GM21529 (cell line): ENCODE data around the gene PDGFA.

Source experiments
- ATAC-seq: cut with Tn5 transposase; IDR thresholded peaks from one replicate; pipeline ENCODE4 v1.9.1; 2021; ENCODE audit not compliant: unreplicated experiment

Gene PDGFA

DNA sequence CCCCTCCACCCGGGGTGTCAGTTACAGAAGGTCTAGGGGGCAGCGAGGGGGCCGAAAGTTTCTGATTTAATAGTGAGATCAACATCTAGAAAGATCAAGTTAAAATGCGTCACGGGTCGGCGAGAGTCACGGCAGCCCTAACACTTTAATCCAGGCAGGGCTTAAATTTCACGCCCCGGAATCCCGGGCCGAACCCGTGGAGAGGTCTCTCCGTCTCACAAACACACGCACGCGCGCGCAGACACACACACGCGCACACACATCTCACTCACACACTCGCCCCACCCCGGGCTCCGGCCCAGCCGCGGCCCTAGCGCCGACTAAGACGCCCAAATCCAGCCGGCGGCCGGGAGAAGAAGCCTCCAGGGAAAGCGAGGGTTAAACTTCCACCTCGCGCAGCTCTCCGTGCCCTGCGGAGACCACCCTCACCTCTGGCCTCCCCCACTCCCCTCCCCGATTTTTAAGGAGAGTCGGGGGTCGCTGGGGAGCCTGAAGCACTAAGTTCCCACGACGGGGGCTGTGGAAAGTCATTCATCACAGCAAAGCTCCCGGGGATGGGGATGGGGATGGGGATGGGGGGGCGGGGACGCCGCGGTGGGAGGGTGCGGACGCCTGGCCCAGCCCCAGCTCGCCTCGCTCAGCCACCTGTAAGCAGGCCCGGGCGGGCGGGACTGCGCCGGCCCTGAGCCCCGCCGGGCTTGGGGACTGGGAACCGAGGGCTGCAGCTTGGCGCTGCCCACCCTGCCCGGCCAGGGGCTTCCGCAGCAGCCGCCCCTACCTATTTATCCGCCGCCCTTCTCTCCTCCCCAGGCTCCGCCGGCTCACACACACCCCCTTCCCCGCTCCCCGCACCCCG lies 1.6 kb downstream of the PDGFA start:
- ATAC-seq, result no peak

DNA sequence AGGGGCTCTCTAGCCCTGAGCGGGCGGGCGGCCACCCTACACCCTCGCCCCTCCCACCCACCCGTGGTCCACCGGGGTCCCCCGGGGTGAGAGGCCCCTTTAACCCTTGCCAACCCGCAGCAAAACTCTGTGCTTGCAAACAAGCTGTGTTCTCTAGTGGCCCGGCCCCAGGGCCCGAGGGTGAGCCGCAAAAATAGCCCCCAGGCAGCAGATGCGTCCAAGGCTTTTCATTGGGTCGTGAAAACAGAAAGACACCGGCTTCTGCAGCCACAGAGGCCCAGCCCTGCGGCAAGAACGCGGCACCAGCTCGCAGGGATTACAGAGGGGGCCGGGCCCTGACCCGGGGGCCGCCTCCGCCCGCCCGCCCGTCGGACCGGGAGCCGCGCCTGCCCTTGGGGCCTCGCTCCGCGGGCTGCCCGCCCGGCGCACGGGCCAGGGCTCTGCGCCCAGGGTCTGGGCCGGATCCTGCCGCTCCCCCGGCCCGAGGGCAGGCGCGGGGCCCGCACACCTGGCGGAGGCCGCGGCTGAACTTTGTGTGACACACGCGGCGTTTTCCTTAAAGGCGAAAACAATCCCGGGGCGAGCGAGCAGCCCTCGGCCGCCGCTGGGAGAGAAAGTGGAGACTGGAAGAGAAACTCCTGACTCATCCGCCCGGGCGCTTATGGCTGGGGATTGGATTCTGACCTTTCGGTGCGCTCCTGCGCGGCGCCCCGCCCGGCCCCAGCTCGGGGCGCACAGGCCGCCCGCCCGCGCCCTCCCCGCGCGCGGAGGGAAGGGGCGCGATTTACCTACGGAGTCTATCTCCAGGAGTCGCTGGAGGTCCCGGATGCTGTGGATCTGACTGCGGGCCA lies 2.8 kb downstream of the PDGFA start:
- no peak for ATAC-seq

DNA sequence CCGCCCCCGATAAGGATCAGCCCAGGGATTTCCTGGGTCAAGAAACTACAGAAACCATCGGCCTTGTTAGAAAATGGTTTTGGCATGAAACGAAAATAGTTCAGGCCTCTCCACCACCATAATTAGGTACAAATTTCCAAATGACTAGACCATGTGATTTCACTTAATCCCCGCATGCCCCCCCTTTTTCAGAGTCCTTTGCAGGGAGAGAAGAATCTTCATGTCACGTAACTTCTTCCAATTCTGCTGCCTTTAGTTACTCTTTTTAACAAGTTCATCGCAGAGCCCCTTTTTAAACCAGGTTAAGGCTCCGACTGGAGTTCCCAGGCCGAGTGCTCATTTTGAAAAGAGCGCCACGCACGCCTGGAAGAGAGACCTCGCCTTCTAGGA lies 3.4 kb downstream of the PDGFA start:
- ATAC-seq, result no peak

DNA sequence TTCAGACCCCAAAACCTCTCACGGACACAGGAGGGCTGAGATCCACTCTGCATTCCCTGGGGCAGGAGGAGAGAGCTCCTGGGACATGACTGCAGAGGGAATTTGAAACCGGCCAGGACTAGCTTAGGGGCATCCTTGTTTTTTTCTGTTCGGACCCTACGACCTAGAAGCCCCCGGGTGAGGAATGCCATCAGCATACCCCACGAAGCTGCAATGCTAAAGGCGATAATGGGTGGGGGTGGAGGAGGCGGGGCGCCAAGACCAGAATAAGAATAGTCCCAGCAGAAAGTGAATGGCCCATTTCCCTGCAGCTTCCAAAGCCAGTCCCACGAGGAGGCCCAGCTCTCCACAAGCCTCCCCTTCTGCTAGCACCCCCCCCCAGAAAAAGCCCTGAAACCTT lies 4.0 kb downstream of the PDGFA start:
- ATAC-seq, result no peak

DNA sequence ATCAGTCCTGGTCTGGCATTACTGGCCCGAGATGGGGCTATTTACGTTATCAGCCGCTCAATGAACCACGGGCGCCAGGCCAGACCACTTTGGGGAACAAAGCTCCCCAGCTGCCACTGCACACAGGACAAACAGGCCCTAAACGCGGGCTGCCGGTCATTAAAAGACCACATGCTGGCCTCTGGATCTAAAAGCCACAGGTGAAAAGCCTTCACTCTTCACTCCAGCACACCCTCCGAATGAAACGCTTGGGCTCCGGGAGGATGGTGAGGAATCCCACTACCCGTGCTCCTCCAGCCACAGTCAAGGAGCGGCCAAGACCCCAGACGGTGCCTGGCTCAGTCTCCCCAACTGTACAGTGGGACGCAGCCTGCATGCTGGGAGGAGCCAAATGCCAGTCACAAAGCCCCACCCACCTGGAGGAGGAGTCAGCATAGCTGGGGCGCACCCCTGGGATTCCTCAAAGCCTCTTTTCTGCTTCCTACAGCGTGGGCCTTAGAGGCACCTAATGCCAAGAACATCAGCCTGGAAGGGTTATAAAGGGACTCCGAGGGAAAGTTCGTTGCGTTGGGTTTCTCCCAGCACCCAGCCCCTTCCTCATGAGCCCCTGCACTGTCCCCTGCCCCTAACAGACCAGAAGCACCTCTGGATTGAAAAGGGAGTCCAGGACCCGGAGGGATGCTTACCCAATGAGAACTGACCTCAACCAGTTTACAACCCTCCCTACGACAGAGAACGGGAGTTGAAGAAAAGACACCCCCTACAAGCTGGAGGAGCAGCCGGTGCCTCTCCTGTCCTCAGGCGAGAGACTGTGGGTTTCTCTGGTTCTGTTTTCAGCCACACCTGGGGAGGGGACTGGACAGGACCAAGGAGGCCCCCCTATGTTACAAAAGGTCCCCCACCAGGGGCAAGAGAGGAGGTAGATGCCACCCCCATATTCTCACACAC lies 4.7 kb downstream of the PDGFA start:
- no peak for ATAC-seq

DNA sequence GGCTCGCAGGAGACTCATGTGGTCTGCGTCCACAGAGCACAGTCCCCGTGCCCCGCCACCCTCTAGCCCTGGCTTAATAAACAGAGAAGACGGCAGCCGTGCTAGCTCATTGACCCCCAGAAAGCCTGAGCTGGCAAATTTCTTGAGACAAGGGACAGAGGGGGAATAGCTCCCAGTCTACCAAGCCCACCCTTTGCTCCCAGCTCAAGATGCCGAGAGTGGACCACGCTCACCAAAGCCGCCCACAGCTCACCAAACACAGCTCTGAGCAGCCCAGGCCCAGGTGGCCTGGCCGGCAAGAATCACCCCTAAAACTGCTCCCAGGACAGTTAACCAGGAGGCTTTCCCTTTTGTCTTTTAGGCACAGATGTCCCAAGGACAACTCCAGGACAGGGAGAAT lies 5.4 kb downstream of the PDGFA start:
- ATAC-seq, result no peak

DNA sequence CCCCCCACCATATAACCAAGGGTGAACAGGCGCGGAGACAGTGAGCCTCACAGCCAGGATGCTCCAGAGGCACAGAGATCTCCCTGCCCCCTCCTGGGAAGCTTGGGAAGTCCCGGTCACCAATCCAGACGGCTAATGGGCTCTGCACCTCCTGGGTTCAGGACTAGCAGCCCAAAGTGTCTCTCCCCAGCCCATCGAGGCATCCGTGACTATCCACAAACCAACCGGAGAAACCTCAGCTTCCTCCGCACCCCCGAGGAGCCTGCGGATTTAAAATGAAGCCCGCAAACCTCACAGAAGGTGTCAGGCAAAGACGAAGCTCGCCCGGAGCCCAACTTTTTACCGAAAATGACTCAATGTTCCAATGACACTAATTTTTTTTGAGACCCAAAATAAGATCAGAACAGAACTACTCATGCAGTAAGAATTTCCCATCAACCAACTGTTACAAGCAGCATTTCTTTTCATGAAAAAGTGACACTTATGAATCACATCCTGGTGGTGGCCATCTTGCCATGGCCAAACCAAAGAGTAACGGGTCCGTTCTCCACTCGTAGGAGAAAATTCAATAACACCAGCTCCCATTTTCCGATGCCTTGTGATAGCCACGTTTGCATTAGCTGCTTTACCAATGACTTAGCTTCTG lies 6.0 kb downstream of the PDGFA start:
- ATAC-seq, result no peak

DNA sequence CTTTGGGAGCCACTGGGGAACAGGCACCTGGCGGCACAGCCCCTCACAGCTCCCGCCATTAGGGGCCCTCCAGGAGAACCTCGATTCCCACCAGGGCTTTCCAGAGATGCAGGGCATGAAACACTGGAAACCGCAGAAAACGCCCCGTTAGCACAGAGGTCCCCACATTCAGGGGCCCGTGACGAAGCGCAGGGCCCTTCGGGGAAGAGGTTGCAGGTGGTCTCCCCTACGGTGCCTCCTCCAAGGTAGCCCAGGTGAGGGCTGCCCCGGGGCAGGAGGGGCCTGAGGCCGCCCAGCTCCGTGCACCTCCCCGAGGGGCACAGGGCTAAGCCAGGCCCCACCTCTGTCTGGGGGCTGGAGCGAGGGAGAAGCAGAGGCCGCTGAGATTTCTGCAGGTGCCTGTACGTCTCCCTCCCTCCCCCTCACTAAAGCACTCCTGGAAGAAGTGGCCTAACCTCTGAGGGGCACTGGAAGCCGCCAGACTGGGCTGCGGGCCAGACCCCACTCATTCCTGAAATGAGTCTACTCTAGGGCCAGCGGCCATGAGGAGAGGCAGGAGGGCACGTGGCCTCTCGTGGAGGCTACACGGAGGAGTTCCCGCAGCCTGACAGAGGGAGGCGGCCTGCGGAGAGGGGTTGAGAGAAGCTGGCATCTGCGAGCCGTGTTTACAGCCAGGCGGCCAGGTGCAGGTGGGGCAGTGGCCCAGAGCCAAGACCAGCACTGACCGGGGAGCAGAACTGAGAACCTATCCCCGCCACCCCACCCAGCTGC lies 6.9 kb downstream of the PDGFA start:
- ATAC-seq, result no peak

DNA sequence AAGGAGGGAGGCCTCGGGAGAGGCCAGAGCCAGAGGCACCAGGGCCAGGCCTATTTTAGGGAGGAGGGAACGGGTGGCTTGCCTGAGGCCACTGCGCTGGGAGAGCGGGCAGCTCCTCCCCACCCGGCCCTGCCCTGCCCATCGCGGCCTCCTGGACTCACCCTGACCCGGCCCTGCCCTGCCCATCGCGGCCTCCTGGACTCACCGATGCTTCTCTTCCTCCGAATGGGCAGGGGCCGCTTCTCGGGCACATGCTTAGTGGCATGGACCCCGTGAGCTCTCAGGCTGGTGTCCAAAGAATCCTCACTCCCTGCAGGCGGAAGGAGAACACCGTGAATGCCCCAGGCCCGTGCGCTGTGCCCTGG lies 7.5 kb downstream of the PDGFA start:
- no peak for ATAC-seq

DNA sequence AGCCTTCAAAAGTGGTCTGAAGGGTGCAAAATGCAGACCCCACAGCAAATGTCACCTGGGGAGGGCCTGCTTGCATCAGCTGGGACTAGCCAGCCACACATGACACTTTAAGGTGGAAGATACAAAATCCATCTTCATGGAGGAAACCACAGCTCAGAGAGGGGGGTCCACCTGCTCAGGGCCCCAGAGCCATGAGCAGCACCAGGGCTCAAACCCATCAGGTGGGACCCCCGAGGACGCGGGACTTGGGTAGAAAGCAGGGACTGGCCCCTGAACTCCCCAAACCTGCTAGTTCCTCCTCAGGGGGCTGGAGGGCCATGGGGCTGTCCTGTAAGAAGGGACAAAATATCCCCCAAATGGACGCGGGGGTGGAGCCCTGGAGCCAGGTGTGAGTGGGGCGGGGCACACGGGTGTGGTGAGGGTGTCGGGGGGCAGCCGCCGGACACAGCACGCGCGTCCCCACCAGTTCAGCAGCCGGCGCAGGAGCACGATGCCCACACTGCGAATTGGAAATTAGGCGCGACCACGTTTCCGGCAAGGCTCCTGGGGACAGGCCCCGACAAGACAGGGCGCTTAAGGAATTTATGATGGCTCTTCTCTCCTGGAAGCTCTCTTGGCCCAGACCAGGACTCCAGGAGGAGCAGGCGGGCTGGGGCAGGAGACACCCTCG lies 8.0 kb downstream of the PDGFA start:
- no peak for ATAC-seq

DNA sequence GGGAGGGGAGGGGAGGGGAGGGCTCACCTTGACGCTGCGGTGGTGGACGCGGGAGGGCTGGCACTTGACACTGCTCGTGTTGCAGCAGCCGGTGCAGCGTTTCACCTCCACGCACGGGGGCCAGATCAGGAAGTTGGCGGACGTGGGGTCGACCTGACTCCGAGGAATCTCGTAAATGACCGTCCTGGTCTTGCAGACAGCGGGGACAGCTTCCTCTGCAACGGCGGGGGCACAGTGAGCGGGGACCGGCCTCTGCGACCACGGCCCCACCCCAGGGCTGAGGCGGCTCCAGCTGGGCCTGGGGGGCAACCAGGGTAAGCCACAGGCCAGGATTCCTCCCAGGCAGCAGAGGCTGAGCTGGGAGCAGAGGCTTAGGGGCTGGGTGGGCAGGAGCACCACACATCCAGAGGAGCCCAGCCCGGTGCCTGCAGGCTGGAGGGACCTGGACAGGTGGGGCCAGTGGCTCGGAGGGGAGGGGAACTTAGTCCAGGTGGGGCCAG lies 8.8 kb downstream of the PDGFA start:
- no peak for ATAC-seq

DNA sequence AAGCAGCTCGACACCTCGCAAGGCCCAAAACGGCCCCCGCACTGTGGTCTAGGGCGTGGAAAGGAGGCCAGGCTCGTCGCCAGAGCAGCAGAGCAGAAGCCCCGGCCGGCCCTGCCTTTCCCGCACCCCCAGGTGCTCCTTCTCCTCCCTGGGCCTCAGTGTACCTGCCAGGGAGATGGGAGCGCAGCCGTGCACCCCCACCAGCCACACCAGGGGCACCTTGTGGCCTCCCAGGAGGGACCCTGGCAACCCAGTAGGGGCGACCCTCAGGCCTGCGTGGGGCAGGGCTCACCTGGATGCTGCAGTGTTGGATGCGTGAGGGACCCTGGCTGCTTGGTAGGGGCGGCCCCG lies 9.5 kb downstream of the PDGFA start:
- ATAC-seq, result no peak

DNA sequence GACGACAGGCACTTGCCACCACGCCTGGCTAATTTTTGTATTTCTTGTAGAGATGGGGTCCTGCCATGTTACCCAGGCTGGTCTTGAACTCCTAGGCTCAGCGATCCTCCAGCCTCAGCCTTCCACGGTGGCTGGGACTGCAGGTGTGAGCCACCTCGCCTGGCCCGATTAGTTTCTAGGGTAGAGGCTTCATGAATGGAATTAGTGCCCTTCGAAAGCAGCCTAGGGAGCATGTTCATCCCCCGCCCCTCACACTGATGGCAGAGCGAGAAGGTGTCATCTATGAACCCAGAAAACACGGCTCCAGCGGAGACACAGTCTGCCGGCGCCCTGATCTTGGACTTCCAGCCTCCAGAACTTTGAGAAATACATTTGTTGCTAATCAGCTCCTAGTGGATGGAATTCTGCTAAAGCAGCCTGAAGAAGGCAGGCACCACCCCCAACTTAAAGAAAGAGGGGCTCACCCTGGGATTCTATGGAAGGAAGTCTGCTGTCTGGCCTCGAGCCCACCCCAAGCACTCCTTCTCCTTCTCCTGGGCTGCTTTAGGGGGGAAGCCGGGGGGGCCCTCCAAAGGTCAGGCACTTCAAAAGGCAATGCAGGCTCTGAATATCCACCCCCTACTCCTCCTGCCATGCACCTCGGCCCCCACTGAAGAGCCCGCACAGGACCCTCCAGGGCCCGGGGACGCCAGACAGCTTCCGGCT lies 10.1 kb downstream of the PDGFA start:
- no peak for ATAC-seq

DNA sequence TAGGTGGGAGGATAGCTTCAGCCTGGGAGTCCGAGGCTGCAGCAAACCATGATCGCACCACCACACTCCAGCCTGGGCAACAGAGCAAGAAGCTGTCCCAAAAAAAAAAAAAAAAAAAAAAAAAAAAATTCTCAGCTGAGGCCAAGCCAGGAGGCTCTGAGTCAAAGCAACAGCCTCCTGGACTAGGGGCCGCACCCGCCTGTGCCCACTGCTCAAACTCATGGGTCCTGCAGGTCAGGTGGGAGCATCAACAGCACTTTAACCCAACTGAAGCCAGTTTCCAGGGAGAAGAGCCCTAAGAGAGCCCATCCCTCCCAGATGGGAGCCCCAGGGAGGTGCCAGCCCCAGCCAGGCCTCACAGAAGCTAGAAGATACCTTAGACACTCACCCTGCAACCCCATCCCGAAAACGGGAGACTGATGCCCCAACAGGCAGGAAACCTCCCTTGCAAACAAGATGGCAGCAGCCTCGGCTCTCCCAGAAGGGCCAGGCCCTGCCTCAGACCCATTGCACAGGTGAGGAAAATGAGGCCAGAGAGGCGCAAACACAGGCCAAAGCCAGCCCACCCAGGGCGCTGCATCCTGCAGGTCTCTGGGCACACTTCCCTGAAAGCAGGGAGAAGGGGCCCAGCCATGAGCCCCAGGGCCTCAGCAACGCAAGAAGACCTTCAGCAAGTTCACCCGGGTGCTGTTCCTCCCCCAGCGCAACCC lies 11.0 kb downstream of the PDGFA start:
- no peak for ATAC-seq

DNA sequence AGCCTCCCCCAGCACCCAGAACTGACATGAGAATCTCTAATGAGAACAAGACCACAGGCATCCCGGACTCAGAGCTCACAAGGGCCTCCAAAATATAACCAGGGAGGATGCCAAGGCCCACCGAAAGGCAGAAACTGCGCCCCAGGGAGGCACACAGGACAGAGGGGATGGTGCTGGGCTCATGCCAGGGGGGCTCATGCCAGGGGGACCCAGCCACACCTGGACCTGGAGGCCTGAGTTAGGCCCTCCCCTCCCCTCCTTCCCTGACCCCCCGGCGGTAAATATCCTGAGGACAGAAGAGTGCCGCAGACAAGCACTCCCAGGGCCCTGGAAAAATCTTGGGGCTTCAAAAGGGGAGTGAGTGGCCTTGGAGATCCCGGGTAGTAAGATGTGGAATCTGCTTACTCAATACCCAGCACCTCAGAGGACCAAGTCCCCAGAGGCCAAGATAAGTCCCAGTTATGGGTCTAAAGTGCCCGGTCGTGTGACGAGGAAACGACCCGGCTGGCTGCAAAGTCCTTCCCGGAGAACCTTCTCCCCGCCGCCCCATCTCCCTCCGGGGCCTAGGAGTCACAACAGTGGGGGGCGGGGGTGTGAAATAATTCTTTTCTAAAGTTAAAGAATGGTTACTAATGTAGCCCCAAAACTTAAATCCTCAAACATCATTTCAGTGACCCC lies 11.9 kb downstream of the PDGFA start:
- ATAC-seq, result no peak

DNA sequence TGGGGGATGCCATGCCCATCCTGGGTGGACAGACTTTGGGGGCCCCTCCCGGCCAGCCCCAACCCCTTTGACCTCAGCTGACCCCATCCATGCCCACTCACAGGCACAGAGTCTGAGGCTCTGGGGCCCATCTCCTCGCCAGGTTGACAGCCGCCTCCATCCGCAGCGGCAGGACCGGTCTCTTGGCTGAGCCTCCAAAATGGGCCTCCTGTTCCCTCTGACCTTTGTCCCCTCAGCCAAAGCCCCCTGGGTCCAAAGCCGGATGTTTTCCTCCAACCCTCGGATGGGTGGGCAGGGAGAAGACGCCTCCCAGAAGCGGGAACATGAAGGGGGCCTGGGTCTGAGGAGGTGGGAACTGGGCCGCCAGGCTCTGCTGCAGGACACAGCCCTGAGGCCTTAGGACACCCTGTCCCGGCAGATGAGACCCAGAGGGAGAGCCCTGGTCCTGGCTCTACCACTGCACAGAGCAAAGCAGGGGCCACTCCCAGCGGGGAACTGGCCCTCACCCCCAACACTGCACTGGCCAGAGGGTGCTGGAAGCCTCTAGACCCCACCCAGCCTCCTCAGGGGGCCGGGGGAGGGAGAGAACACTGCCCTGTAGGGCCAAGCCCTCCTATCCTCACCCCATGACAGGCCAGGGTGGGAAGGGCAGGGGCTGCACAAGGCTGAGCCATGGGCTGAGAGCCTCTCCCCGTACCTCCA lies 12.6 kb downstream of the PDGFA start:
- ATAC-seq, result no peak

DNA sequence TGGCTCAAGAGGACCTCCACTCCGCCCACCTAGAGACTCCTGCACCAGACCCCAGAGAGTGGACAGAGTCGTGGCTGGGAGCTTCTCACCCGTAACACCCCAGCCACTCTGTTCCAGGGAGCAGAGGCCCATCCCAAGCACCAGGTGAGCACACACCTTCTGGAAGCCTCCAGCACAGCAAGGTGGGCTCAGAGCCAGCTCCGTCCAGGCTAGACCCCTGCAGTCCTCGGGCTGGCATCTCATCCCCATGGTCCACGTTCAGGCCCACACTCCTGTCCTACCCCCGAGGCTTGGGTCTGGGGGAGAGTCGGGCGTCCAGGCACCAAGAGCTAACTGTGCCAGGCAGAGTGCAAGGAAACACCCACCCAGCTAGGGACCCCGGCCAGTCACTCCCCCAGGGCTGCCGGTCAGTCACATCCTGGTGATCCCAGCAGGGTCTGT lies 13.2 kb downstream of the PDGFA start:
- ATAC-seq, result no peak
